ENCODE measurements around the gene MAMDC4.
"Not testable (repeated sequence)": the region's sequence is repeated elsewhere in the genome, so short reads cannot be mapped to it uniquely, and the experiment has no call there.

MAMDC4 gene

DNA sequence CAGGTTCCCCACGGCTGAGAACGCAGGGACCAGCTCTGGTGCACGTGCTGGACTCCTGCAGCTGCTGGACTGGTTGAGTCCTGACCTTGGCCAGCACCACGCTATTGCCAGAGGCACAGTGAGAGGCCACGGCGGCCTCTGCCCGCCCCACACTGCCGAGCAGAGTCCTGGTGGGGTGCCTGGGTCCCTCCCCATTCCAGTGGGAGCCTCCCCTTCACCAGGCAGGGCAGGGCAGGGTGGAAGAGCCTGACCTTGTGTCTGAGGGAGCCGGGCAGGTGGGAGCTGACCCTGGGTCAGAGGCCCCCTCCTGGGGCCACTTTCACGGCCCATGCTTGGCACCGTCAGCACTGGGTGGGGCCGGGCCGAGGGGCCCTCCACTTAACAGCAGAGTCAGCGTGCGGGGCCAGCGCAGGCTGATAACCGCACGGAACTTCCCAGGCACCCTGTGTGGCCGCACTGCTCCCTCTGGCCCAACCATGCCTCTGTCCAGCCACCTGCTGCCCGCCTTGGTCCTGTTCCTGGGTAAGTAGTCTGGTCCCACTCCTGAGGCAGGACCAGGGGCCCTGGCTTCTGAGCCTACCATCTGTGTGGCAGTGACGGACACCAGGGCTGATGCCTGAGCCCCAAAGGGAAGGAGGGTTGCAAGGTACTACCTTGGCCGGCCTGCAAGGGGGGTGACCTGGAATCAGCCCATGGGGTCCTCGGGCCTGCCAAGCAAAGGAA is at the start of gene MAMDC4:
Gene MAMDC4, plus strand, starts transcription at position 406 of the 723 bp plus-strand sequence. Its CDS starts 71 bp downstream, at position 477.
- no peak for FAIRE-seq

- FAIRE-seq = not testable (repeated sequence)
These were observed 49.1 kb upstream of the MAMDC4 start for GRCh38 chr9:136803009-136803550.

- FAIRE-seq = no peak
These were observed 48.3 kb upstream of the MAMDC4 start for GRCh38 chr9:136803551-136804508.

DNA sequence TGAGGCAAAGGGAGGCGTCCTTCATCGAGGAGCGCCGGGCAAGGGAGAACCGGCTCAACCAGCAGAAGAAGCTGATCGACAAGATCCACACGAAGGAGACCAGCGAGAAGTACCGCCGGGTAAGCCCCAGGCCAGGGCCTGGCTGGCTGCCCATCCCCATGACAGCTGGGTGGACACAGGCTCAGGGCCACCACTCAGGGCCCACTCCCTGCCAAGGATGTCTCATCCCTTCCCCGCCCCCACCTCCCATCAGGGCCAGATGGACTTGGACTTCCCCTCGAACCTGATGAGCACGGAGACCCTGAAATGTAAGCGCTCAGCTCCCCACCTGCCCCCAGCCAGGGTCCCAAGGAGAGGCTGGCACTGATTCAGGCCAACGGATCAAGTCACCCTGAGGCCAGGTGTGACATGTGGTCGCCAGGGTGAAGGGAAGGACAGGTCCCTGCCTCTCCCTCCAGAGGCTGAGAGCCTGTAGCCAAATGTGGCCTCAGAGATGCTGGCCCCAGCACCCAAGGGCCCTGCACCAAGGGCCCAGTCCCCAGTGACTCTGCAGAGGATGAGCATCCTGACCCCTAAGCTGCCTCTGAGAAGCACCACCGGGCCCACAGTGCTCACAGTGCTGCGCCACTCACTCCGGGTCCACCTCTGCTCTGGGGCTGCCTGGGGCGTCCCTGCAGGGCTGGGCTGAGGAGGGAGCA is 47.5 kb upstream of the MAMDC4 start:
- FAIRE-seq = no peak

DNA sequence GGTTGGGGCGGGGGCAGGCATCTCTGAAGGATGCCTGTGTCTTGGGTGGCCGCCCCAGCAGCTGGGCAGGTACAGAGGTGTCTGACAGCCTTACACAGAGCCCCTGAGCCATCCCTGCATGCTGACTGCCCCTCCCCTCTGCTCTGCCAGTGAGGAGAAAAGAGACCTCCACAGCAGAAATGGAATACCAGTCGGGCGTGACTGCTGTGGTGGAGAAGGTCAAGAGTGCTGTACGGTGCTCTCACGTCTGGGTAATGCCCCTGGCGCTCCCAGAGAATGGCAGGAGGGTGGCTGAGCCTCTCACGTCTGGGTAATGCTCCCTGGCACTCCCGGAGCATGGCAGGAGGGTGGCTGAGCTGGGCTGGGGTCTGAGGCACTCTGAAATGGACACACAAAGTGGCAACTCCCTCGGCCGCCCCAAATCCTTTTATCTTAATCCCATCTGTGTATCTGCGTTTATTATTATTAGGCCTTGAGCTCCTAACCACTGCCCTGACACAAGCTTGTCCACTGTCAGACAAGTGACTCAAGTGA is 46.9 kb upstream of the MAMDC4 start:
- no peak for FAIRE-seq

GRCh38 chr9:136806067-136806466 is 46.1 kb upstream of the MAMDC4 start:
- FAIRE-seq = no peak

DNA sequence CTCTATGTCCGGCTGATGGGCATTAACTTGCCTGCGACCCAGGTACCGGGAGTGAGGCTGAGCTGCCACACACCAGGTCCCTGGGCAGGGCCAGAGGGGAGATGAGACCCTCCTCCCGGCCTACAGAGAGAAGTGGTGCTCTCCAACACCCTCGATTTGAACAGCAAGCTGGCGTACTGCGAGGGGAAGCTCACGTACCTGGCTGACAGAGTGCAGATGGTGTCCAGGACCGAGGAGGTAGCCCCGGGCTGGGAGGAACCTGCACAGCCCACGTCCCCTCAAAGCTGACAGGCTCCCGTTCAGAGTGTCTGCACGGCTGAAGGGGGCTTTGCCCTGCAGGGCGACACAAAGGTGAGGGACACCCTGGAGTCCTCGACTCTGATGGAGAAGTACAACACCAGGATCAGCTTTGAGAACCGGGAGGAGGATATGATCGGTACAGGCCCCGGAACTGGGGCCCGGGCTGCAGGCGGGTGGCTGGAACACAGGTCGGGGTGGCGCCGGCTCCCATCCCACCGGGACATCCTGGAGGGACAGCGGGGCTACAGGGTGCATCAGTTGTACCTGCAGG is 45.4 kb upstream of the MAMDC4 start:
- FAIRE-seq = no peak

DNA sequence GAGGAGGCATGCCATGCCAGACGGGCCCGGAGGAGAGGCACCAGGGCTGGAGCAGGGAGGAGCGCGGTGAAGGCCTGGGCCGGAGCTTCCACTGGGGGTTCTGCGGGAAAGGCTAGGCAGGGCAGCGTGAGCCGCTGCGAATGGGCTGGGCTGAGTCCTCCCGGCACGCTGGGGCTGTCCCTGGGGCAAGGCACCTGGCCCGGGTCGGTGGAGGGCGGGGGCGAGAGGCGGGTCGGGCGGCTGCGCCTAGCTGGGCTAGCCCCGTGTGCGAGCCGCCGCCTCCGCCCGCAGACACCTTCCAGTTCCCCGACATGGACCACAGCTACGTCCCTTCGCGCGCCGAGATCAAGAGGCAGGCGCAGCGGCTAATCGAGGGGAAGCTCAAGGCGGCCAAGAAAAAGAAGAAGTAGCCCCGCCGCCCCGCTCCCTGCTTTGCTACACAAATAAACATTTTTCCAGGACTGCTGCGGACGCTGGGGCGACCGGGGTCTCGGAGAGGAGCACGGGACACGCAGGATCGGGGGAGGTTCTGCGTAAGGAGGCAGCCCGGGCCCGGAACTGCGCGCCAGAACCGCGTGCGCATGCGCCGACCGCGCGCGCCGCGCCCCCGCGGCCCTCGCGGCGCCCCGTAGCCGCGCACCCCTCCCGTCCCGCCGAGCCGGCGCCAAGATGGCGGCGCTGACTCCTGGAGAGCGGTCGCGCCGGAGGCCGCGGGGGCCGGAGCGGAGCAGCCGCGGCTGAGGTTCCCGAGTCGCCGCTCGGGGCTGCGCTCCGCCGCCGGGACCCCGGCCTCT is 44.7 kb upstream of the MAMDC4 start, which contains the start of gene RABL6:
Gene RABL6, plus strand, starts transcription at position 668 of the 794 bp plus-strand sequence. CDS start 249 bp downstream, outside the sequence.
- no peak for FAIRE-seq

DNA sequence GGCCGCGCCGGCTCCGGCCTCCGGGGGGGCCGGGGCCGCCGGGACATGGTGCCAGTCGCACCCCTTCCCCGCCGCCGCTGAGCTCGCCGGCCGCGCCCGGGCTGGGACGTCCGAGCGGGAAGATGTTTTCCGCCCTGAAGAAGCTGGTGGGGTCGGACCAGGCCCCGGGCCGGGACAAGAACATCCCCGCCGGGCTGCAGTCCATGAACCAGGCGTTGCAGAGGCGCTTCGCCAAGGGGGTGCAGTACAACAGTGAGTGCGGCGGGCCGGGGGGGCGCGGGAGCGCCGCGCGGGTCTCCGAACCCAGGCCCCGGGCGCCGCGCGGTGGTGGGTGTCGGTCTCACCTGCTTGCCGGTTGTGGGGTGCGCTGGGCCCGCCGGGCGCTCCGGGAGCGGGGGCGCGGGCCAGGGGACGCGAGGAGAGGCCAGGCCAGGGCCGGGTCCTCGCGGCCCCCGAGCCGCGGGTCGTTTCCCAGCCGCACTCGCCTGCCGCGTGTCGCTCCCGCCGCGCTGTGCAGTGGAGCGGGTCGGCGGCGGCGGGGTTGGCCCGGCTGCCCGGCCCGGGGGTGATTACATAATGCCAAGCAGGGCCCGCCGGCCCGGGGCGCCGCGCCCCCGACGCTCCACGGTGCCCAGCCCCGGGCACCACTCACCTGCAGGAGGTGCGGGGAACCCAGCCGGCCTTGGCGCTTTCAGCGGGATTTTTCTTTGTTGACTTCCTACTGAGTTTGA is 43.9 kb upstream of the MAMDC4 start:
- FAIRE-seq = no peak

DNA sequence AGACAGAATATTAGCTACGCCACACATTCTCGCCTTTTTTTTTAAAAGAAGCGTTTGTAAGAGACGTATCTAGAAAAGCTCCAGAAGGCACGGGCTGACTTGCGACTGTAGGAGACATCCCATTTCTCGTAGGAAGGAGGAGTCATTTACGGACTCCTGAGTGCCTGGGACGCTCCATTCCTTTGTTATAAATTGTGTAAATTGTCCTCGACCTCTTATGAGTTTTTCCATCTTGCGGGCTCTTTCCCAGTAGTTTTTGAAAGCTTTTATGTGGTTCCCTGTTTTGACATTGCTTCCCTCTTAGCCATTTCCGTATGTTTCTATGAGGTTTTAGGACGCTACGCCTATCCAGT is 43.4 kb upstream of the MAMDC4 start:
- FAIRE-seq = no peak

GRCh38 chr9:136814725-136815421 is 37.3 kb upstream of the MAMDC4 start:
- FAIRE-seq = no peak

- FAIRE-seq = no peak
These were observed 36.7 kb upstream of the MAMDC4 start for GRCh38 chr9:136815422-136815782.

- FAIRE-seq = no peak
These were observed 30.9 kb upstream of the MAMDC4 start for GRCh38 chr9:136820971-136821825.

GRCh38 chr9:136821826-136822544 is 30.2 kb upstream of the MAMDC4 start:
- no peak for FAIRE-seq

GRCh38 chr9:136823136-136824046 is 28.8 kb upstream of the MAMDC4 start:
- no peak for FAIRE-seq

- no peak for FAIRE-seq
These were observed 27.5 kb upstream of the MAMDC4 start for GRCh38 chr9:136824496-136825225.

Data from A204.1 (cell line).